Neural cell (in vitro differentiated cells): Measurements from ENCODE around the gene RGS7BP.

Experiments
- EP300 ChIP-seq: fragments of 450-650 bp; conservative IDR thresholded peaks from 2 replicates; pipeline ENCODE4 v1.6.1; 2014; ENCODE audit warnings: antibody characterized with exemption, mild to moderate bottlenecking, moderate library complexity; ENCODE audit not compliant: poor library complexity, severe bottlenecking
- TF ChIP-seq, protein P1 (sequence below): fragments of 450-650 bp; IDR thresholded peaks from 2 replicates; pipeline ENCODE4 v1.5.1; 2014; ENCODE audit warnings: antibody characterized with exemption, mild to moderate bottlenecking, moderate library complexity; ENCODE audit not compliant: poor library complexity, severe bottlenecking

DNA sequence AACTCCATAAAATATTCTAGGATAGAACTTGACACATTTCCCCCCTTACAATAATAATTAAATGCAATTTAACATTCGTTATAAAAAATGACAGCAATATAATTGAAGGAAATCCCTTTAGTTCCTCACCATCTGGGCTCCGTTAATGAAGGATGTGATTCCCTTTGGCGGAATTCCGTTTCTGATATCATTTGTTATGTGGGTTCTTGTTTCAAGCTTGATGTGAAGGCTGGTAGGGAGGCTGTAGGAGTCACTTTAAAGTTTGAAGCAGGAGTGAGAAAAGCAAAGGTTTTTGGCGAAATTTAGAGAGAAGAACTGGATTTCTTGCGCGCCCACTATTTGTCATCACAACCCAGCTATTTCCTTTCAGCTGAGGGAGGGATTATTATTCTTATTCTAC, 4.0 kb downstream of the RGS7BP start:
- TF ChIP-seq, protein P1, sequence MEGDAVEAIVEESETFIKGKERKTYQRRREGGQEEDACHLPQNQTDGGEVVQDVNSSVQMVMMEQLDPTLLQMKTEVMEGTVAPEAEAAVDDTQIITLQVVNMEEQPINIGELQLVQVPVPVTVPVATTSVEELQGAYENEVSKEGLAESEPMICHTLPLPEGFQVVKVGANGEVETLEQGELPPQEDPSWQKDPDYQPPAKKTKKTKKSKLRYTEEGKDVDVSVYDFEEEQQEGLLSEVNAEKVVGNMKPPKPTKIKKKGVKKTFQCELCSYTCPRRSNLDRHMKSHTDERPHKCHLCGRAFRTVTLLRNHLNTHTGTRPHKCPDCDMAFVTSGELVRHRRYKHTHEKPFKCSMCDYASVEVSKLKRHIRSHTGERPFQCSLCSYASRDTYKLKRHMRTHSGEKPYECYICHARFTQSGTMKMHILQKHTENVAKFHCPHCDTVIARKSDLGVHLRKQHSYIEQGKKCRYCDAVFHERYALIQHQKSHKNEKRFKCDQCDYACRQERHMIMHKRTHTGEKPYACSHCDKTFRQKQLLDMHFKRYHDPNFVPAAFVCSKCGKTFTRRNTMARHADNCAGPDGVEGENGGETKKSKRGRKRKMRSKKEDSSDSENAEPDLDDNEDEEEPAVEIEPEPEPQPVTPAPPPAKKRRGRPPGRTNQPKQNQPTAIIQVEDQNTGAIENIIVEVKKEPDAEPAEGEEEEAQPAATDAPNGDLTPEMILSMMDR = no peak
- TF ChIP-seq EP300 = no peak
